HG02623 (cell line): ENCODE results near the gene DNAH8.
"Not testable (repeated sequence)": the region's sequence is repeated elsewhere in the genome, so short reads cannot be mapped to it uniquely, and the experiment has no call there.

Experiments
- ATAC-seq: cut with Tn5 transposase; IDR thresholded peaks from one replicate; pipeline ENCODE4 v1.9.1; 2021; ENCODE audit warnings: moderate library complexity; ENCODE audit not compliant: unreplicated experiment

DNAH8 gene

DNA sequence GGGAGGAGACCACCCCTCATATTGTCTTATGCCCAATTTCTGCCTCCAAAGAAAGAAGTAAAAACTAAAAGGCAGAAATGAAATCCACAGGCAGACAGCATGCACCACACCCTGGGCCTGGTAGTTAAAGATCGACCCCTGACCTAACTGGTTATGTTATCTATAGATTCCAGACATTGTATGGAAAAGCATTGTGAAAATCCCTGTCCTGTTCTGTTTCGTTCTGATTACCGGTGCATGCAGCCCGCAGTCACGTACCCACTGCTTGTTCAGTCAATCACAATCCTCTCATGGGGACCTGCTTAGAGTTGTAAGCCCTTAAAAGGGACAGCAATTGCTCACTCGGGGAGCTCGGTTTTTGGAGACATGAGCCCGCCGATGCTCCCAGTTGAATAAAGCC, 81.3 kb downstream of the DNAH8 start:
- ATAC-seq = not testable (repeated sequence)

DNA sequence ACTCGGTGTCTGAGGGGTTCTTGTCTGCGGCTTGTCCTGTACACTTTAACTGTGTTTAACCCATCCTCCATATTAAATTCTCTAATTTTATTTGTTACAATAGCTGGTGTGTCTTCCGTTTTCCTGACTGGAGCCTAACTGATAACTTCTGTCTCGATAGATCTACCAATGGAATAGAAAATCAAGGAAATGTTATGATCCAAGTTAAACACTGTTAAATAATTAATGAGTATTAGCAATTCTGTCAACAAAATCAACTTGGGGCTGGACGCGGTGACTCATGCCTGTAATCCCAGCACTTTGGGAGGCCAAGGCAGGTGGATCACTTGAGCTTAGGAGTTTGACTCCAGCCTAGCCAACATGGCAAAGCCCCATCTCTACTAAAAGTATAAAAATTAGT, 81.7 kb downstream of the DNAH8 start:
- no peak for ATAC-seq

DNA sequence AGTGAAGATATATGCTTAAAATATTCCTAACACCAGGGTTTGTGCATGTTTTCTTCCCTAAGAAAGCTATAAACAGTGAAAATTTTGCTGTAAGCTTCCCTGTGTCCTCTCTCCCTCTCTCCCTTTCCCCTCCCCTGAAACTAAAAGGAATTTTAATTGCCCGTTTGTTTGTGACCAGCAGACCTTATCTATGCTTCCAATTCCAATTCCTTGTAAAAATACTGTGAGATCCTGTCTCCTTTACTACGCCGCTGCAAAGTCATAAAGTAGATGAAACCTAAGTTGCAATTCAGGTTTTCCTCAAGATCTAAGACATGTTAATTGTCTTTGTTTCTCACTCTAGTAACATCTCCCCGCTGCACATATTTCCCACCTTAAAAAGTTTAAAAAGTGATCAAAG, 82.3 kb downstream of the DNAH8 start:
- ATAC-seq = no peak

DNA sequence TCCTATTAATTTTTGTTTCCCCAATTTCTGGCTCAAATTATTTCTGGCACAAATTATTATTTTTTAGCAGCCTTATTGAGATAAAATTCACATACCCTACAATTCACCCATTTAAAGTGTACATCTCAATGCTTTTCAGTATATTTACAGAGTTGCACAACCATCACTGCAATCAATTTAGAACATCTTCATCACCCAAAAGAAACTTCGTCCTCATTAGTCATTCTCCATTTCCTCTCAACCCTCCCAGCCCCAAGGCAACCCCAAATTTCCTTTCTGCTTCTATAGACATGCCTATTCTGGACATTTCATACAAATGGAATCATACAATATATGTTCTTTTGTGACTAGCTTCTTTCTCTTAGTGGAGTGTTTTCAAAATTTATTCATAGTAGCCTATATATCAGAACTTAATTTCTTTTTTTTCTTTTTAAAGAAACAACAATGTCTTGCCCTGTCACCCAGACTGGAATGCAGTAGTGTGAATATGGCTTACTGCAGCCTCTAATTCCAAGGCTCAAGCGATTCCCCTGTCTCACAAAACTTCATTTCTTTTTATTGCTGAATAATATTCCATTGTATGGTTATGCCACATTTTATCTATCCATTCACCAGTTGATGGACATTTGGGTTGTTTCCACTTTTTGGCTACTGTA, 84.5 kb downstream of the DNAH8 start:
- no peak for ATAC-seq

DNA sequence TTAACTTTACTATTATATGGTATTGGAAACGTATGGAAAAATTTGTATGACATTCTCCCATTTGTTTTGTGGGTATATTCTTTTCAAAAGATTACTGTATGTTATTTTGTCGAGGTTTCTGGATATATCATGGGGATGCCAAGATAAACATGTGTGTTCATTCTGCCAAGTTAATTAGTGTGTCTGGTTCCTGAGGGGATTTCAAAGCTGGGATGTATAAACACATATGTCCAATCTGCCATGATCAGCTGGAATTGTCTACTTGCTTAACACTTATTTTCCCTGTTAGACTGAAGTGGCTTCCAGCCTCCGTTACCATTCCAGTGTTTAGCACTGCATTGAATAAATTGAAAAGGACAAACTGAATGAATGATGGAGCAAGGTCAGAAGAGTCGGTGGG, 86.2 kb downstream of the DNAH8 start:
- ATAC-seq = no peak

DNA sequence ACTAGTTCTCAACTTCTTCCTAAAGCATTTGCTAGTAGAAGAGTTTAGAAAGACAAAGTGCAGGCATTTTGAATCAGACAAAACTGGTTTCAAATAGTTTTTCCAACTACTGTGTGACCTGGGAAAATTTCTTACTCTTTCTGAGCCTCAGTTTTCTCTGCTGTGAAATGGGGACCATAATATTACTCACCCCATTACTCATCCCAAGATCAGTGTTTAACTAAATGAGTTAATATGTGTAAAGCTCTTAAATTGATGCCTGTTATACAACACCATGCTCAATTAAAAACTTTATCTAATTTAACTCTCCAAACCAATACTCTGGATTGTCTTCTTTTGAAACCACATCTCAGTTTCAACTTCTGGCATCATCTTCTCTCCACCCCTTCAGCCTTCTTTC, 87.4 kb downstream of the DNAH8 start:
- no peak for ATAC-seq

DNA sequence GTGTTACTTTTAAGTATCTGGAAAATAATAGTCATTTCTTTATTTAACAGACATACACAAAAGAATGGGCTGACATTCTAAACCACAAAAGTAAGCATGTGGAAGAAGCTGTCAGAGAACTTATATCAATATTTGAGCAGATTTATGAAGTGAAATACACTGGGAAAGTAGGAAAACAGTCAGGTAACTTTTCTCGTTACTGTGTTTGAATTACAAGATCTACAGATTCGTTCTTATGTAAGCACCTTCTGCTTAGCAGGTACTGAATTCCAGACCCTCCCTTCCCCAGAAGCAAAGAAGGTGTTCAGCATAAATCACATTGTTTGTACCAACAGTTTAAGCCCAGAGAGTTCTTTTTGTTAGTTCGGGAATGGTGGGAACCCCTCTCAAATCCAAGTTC, 88.0 kb downstream of the DNAH8 start:
- no peak for ATAC-seq

DNA sequence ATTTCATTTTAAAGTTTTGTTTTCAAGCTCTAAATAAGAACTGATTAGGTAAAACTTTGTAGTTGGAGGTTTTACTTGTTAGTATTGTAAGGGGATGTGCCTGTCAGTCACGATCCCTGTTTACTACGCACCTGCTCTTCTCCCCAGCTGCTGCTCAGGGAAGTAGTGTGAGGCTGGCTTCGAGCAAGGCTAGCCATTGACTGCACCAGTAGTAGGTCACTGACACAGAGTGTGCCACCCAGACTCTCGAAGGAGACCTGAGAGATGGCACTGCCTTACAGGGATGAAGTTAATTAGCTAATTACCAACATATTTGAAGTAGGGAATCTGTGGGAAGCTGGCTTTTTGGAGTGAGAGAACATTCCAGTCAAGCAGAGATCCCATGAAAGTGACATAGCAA, 89.2 kb downstream of the DNAH8 start:
- no peak for ATAC-seq

DNA sequence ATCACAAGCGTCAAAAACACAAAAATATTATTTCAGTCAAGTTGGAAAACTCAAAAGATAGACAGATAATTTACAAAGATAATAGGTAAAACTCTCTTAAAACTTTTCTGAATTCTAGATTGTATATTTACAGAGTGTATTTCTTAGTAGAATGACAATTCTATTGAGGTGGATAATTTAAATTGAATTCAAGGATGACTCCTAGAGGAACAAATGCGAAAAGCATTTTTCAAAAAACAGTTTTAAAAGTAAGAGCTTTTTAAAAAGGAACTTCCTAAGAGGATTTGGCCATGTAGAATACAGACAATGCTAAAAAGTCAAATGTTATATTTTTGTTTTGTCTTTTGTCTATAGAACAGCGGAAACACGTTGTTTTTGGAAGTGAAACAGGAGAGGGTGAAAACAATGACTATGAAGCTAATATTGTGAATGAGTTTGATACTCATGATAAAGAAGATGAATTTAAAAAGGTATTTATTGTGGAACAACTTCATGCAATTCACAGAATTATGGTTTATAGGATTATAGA, 90.1 kb downstream of the DNAH8 start:
- no peak for ATAC-seq

DNA sequence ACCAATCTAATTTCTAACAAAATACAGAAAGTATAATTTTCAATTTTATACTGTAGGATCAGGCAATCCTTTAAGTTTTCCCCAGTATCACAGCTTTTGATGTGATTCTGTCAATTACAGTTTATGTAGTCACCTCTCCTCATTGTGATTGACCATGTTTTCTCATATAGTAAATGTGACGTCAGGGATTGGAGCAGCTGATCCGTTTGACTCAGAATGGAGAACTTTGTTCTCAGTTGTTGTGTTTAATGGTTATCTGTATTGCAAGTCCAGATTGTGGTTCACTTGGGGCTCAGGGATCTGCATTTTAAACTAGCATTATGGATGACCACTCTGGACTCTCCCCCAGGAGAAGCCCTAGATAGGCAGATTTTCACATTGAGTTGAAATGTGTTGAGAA, 90.6 kb downstream of the DNAH8 start:
- ATAC-seq = no peak

DNA sequence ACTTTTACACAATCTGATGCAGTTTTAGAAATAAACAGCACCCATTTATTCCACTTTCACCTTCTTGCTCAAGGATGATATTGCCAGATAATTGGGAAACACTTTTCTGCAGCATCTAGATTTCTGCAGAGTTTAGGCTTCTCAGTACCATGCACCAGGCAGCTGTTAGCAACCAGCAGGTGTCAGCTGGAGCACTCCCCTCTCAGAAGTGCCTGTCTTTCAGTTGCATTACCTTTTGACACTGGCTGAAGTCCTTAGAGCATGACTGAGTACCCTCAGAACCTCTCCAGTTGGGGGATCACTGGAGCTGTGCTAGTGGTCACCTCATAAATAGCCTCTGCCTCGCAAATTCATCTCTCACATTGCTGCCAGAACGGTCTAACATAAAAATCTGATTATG, 91.2 kb downstream of the DNAH8 start:
- ATAC-seq = no peak

DNA sequence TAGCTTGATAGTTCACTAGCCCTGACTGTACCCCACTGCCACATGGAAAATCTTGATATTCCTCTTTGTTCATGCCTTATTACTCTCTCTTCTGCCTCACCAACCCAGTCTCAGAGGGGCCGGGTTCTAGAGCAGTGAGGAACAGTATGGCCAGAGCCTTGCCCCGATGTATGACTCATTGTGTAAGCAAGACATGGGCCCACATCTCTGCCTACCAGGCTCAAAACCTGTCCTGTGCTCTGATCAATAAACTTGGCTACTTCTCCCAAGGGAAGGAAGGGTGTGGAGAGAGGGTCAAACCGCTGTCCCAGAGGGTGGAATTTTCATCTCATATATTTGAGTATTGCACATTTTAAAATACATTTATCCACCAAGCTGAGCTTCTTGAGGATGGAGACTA, 91.7 kb downstream of the DNAH8 start:
- ATAC-seq = no peak

DNA sequence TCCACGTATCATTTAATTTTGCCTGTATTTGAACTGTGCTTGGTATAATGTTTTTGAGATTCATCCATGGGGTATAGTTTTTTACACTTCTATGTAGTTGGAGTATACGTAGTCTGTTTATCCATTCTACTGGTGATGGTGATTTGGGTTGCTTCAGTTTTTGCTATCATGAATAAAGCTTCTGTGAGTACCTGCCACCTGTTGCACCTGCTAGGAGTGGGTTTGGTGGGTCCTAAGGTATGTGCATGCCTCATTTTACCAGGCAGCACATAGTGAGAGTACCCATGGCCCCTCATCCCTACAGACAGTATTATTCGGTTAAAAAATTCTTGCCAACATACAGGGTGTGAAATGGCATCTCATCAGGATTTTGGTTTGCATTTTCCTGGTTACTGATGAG, 92.9 kb downstream of the DNAH8 start:
- no peak for ATAC-seq

DNA sequence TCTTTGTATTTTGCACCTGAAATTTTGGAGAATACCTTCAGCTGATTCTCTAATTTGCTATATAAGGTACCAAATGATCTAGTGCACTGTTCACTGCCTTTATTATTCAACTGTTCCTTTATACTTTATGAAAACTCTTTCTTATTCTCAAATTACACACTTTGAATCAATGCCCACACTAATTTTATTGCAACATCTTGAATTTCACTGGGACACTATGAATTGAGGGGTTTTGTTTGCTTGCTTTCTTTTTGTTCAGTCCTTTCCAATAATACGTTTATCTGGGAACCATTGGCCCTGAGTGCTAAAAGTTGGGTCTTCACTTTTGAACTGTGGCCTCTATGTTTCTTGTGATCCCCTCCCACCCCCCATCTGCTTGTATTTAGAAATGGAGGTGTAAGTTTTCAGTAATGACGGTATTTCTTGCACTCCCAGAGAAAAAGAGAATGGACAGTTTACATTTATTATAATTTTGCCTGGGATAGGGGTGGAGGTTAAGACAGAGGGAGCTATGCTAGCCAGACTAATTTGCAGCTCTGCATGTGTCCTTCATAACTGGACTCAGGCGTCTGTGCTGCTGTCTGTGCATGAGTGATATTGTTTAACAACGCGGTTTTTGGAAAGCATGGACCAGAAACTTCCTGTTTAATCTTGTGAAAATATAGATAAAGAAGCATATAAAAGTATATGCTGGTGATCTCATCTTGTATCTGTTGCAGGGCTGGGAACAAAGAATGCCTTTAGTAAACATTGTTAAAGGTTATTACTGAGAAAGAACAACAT, 98.1 kb downstream of the DNAH8 start:
- ATAC-seq = no peak

DNA sequence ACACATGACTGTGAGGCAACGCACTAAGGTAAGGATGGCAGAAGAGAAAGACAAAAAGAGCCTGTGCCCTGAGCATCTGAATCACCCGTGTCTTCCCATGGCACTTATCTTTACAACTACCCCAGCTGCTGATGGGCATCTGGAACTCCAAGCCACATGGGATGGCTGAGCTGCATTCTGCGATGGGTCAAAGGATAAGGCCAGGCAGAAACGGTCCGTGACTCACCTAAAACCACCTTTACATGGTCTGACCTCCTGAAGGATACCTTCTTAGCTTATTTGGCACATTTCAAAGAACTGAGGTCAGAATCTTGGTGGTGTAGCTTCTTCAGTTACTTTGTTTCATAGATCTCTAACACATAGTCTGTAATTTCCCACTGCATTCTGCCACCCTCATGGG, 99.7 kb downstream of the DNAH8 start:
- ATAC-seq = no peak

DNA sequence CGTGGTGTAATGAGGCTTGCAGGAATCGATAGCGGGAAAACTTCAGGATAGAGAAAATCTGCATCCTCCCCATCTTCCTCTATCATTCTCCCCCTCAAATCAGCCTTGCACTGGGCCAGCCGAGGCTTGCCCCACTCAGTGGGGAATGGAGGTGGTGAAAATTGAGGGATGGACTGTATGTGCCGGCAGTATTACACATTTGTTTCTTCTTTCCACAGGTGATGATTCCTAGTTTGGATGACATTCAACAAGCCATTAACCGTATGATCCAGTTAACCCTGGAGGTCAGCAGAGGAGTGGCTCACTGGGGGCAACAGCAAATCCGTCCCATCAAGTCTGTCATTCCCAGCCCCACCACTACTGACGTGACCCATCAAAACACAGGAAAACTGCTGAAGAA, 100.1 kb downstream of the DNAH8 start:
- ATAC-seq = no peak

DNA sequence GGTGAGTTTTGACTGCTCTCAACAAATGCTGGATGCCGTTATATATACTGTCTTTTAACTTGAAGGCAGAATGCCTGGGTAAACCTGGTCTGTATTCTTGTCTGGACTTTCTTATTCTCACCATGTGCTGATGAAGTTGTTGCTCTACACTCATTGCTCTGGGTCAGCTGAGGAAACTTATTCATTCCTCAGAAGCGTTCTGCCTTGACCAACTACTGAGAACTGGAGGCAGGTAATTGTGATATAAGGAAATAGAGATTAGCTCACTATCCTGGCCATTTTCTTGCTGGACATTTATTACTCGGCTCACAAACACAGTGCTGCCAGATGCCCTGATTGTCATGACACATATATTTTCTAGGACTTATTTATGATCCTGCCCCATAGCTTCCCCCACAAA, 103.6 kb downstream of the DNAH8 start:
- ATAC-seq = no peak

DNA sequence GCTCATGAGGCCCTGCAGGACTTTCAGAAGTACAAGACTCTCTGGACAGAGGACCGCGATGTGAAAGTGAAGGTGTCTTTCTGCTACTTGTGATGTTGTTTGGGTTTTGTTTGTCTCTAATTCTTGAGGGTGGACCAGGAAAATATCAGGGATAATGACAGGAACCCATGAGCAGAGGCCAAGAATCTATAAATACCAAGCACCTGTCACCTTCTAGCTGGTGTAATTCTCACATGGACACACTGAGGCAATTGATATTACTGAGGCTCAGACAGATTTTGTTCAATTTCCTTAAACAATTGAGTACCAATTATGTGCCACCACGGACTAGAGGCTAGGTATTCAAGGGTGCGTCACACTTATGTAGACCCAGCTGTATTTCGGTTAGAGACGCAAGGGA, 107.9 kb downstream of the DNAH8 start:
- ATAC-seq = no peak

DNA sequence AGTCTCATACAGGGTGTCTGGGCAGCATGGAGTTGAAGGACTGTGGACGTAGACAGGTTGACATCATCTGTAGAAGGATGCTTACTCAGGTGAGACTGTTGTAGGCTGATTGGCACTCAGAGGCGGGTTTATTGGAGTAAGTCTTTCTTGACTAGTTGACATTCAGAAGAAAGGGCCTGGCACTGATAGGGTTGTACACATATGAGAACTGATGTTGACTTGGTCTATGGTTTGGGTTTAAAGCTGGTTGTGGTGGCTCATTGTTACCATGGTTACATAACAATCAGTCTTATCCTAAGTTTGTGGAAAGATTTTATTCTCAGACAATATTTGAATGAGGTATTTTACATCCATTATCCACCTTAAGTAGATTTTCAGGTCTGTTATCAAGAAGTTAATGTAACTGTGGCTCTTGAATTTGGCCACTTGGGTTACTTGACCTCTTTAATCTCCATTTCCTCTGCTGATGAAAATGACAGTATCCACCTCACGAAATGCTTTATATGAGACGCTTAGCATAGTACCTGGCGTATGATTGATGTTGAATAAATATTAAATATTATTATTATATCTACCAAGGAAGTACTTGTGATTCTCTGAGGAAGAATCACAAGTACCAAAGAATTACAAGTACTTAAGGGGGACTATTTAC, 109.3 kb downstream of the DNAH8 start:
- no peak for ATAC-seq

DNA sequence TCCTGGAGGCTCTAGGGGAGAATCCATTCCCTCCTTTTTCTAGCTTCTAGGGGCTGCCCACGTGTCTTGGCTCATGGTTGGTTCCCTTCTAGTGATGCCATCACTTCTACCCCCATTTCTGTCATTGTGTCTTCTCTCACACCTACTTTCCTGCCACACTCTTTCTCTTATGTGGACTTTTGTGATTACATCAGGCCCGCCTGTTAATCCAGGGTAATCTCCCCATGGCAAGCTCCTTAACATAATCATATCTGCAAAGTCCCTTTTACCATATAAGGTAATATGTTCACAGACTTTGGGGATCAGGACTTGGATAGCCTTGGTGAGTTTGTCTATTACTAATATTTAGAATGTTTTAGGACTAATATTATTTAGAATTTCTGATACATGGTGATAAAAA, 111.9 kb downstream of the DNAH8 start:
- no peak for ATAC-seq

DNA sequence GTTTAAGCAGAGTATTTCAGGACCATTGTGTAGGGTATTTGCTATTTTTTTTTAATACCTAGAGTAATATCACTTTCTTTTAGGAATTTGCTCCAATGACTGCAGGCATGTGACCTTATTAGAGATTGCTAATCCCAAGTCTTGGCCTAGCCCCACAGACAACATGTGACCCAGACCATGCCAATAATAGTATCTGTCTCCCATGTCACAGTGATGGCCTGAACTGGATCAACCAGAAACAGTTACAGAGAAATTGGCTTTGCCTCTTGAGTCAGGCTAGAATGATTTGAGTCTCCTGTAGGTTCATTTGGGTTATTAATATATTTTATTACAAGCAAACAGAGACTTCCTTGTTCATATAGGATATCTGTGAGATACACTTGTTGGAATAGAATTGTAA, 116.8 kb downstream of the DNAH8 start:
- ATAC-seq = no peak

DNA sequence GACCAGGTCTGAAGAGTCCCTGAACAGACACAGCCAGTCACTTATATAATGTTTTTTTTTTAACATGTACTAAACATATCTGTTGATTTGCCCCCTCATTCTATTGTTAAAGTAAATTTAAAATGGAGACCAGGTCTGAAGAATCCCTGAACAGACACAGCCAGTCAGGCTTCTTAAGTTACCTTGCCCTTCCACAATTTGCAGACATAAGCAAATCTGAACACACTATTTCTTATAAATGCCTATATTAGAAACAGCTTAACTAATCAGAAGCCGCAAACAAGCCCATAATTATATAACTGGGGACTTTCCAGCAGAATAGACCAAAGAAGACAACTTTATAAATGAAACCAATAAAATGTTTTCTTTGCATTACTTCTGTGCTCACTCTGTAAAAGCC, 118.2 kb downstream of the DNAH8 start:
- no peak for ATAC-seq
